MM.1S (cell line): ENCODE results near the gene CCL5.

Experiments
- DNase-seq: peaks from one replicate; pipeline ENCODE4 v3.0.0-alpha.2; 2015
- H2AFZ ChIP-seq: fragments of 300-600 bp; sonication (generic); 2 replicates; pipeline ENCODE4 v1.6.0; 2016; ENCODE audit warnings: antibody characterized with exemption, low read length
- H3F3A ChIP-seq: fragments of 300-600 bp; sonication (generic); 2 replicates; pipeline ENCODE4 v1.6.1; 2016; ENCODE audit warnings: mild to moderate bottlenecking, antibody characterized with exemption, low read length, moderate library complexity, mixed read lengths; ENCODE audit not compliant: insufficient read depth
- H3K27ac ChIP-seq: fragments of 300-600 bp; sonication (generic); 2 replicates; pipeline ENCODE4 v1.5.1; 2016; ENCODE audit warnings: mild to moderate bottlenecking, low read length
- H3K27me3 ChIP-seq: fragments of 300-600 bp; sonication (generic); replicated peaks from 2 replicates; pipeline ENCODE4 v1.6.0; 2016; ENCODE audit warnings: low read length; ENCODE audit not compliant: insufficient read depth
- H3K36me3 ChIP-seq: fragments of 300-600 bp; sonication (generic); replicated peaks from 2 replicates; pipeline ENCODE4 v1.6.1; 2016; ENCODE audit warnings: mild to moderate bottlenecking, low read length, mixed read lengths; ENCODE audit not compliant: insufficient read depth
- H3K4me1 ChIP-seq: fragments of 300-600 bp; sonication (generic); 2 replicates; pipeline ENCODE4 v1.6.1; 2016; ENCODE audit warnings: low read length, mixed read lengths
- H3K4me2 ChIP-seq: fragments of 300-600 bp; sonication (generic); 2 replicates; pipeline ENCODE4 v1.6.0; 2016; ENCODE audit warnings: low read depth, low read length
- H3K4me3 ChIP-seq: fragments of 300-600 bp; sonication (generic); 2 replicates; pipeline ENCODE4 v1.5.1; 2016; ENCODE audit warnings: low read length, mixed read lengths
- H3K79me2 ChIP-seq: fragments of 300-600 bp; sonication (generic); 2 replicates; pipeline ENCODE4 v1.6.1; 2016; ENCODE audit warnings: mixed run types, low read length, mixed read lengths
- H3K9ac ChIP-seq: fragments of 300-600 bp; sonication (generic); 2 replicates; pipeline ENCODE4 v1.6.1; 2016; ENCODE audit warnings: low read length, mixed read lengths
- H3K9me2 ChIP-seq: fragments of 300-600 bp; sonication (generic); replicated peaks from 2 replicates; pipeline ENCODE4 v1.6.1; 2016; ENCODE audit warnings: mild to moderate bottlenecking, low read length, mixed read lengths; ENCODE audit not compliant: insufficient read depth
- H3K9me3 ChIP-seq: fragments of 300-600 bp; sonication (generic); replicated peaks from 2 replicates; pipeline ENCODE4 v1.6.1; 2016; ENCODE audit warnings: mild to moderate bottlenecking, low read length, mixed read lengths; ENCODE audit not compliant: insufficient read depth
- H4K20me1 ChIP-seq: fragments of 300-600 bp; sonication (generic); 2 replicates; pipeline ENCODE4 v1.6.1; 2016; ENCODE audit warnings: mild to moderate bottlenecking, low read length, moderate library complexity, mixed read lengths; ENCODE audit not compliant: insufficient read depth
- CTCF ChIP-seq: fragments of 300-600 bp; sonication (generic); IDR thresholded peaks from 2 replicates; pipeline ENCODE4 v1.5.1; 2016; ENCODE audit warnings: antibody characterized with exemption, low read length, mixed read lengths
- EZH2 ChIP-seq: fragments of 300-600 bp; sonication (generic); optimal IDR thresholded peaks from 2 replicates; pipeline ENCODE3; 2017; ENCODE audit warnings: low read depth, mild to moderate bottlenecking, antibody characterized with exemption, low read length, mixed read lengths
- EZH2phosphoT487 ChIP-seq: fragments of 300-600 bp; sonication (generic); IDR thresholded peaks from 2 replicates; pipeline ENCODE4 v1.6.1; 2018; ENCODE audit warnings: antibody characterized with exemption, low read length

The CCL5 gene

GRCh38 chr17:35879773-35880654 is at the start of gene CCL5:
Gene CCL5 (minus strand): TSS chr17:35880360.
- no peaks in the 10 kb centered on the region; the same call in 1 of the 2 replicates for H3K27me3 ChIP-seq
- H3K36me3 ChIP-seq: no peaks in the 10 kb centered on the region
- H3K4me2 ChIP-seq: peak within 1 kb of the TSS; percentile 49
- H3K27ac ChIP-seq: peak within 1 kb of the TSS; percentile 66
- H3K9me3 ChIP-seq: no peaks in the 10 kb centered on the region
- DNase-seq: peak; percentile 97
- no peak within 1 kb of the TSS for H2AFZ ChIP-seq
- no peaks in the 10 kb centered on the region for H3K79me2 ChIP-seq
- peak within 1 kb of the TSS; percentile 52 for H3K9ac ChIP-seq
- no peak for TF ChIP-seq EZH2
- no peak for TF ChIP-seq EZH2phosphoT487
- H3K9me2 ChIP-seq: no peaks in the 10 kb centered on the region
- H3K4me1 ChIP-seq: peaks cover 34% of the 10 kb centered on the region
- no peaks in the 10 kb centered on the region for H4K20me1 ChIP-seq
- H3K4me3 ChIP-seq: peak within 1 kb of the TSS; percentile 32
- H3F3A ChIP-seq: peaks cover 24% of the 10 kb centered on the region

GRCh38 chr17:35927714-35928113 is 47.6 kb upstream of the CCL5 start:
- no peaks in the 10 kb centered on the region for H3K9me2 ChIP-seq
- H3K4me2 ChIP-seq: no peak overlapping the region
- H3K36me3 ChIP-seq: no peaks in the 10 kb centered on the region
- H3K27me3 ChIP-seq: no peaks in the 10 kb centered on the region
- no peaks in the 10 kb centered on the region for H3K79me2 ChIP-seq
- H2AFZ ChIP-seq: no peak overlapping the region
- no peak overlapping the region for H3K4me3 ChIP-seq
- peaks cover 5% of the 10 kb centered on the region; the same call in 1 of the 2 replicates for H3K4me1 ChIP-seq
- H3K9ac ChIP-seq: no peak overlapping the region
- no peak for DNase-seq
- H3F3A ChIP-seq: no peaks in the 10 kb centered on the region
- no peaks in the 10 kb centered on the region for H4K20me1 ChIP-seq
- H3K27ac ChIP-seq: no peak overlapping the region
- H3K9me3 ChIP-seq: no peaks in the 10 kb centered on the region
- no peak for TF ChIP-seq EZH2phosphoT487
- no peak for TF ChIP-seq CTCF
- no peak for TF ChIP-seq EZH2

GRCh38 chr17:35923609-35924114 is 43.5 kb upstream of the CCL5 start:
- Histone ChIP-seq H4K20me1 (no peaks in the 10 kb centered on the region), H3K9ac (no peak overlapping the region), H3K9me2 (no peaks in the 10 kb centered on the region), H3K4me1 (no peaks in the 10 kb centered on the region), H3K36me3 (no peaks in the 10 kb centered on the region), H3K27me3 (no peaks in the 10 kb centered on the region), H3K4me2 (no peak overlapping the region), H2AFZ (no peak overlapping the region), H3F3A (no peaks in the 10 kb centered on the region), H3K79me2 (no peaks in the 10 kb centered on the region), H3K27ac (no peak overlapping the region), H3K9me3 (no peaks in the 10 kb centered on the region), H3K4me3 (no peak overlapping the region)
- TF ChIP-seq EZH2 (no peak), EZH2phosphoT487 (no peak), CTCF (no peak)
- no peak for DNase-seq

- H3K79me2 ChIP-seq: no peaks in the 10 kb centered on the region
- no peak overlapping the region for H3K4me2 ChIP-seq
- no peak for DNase-seq
- H3K4me1 ChIP-seq: no peaks in the 10 kb centered on the region
- no peak overlapping the region for H3K9ac ChIP-seq
- no peak overlapping the region for H3K27ac ChIP-seq
- no peak overlapping the region for H3K4me3 ChIP-seq
- no peaks in the 10 kb centered on the region for H4K20me1 ChIP-seq
- no peaks in the 10 kb centered on the region for H3K9me2 ChIP-seq
- no peak overlapping the region for H2AFZ ChIP-seq
- H3F3A ChIP-seq: no peaks in the 10 kb centered on the region
- H3K36me3 ChIP-seq: no peaks in the 10 kb centered on the region
- no peak for TF ChIP-seq EZH2
- no peak for TF ChIP-seq CTCF
- H3K9me3 ChIP-seq: no peaks in the 10 kb centered on the region
- H3K27me3 ChIP-seq: no peaks in the 10 kb centered on the region
Measured at GRCh38 chr17:35920229-35920628, 40.1 kb upstream of the CCL5 start.
